ENCODE data around the gene SIX6.
"Not testable (repeated sequence)": the region's sequence is repeated elsewhere in the genome, so short reads cannot be mapped to it uniquely, and the experiment has no call there.

Gene SIX6

GRCh38 chr14:60508707-60509437 is at the start of gene SIX6:
Gene SIX6, plus strand, starts transcription at chr14:60509146. Its CDS starts 253 bp downstream, at chr14:60509399.
- DNase-seq (ENCODE audit: low spot score): no peak
- no peak for FAIRE-seq

GRCh38 chr14:60480248-60480647 is 28.7 kb upstream of the SIX6 start:
- not testable (repeated sequence) for DNase-seq (ENCODE audit: low spot score); FAIRE-seq

GRCh38 chr14:60482743-60483142 is 26.2 kb upstream of the SIX6 start:
- FAIRE-seq: no peak
- DNase-seq (ENCODE audit: low spot score): no peak

- FAIRE-seq: no peak
- no peak for DNase-seq (ENCODE audit: low spot score)
These were observed 23.8 kb upstream of the SIX6 start for GRCh38 chr14:60485057-60485597.

- DNase-seq (ENCODE audit: low spot score): no peak
- no peak for FAIRE-seq
These were observed 23.2 kb upstream of the SIX6 start, which contains the start of gene C14orf39 for GRCh38 chr14:60485598-60486251. Gene C14orf39, minus strand, starts transcription at chr14:60486063. Its CDS starts 985 bp downstream, at chr14:60485078.

GRCh38 chr14:60487211-60487610 is 21.7 kb upstream of the SIX6 start:
- FAIRE-seq (no peak), DNase-seq (ENCODE audit: low spot score) (no peak)

- DNase-seq (ENCODE audit: low spot score): no peak
- no peak for FAIRE-seq
These were observed 20.8 kb upstream of the SIX6 start for GRCh38 chr14:60488175-60488574.

- no peak for FAIRE-seq
- no peak for DNase-seq (ENCODE audit: low spot score)
These were observed 18.7 kb upstream of the SIX6 start for GRCh38 chr14:60490270-60490669.

- FAIRE-seq (no peak), DNase-seq (ENCODE audit: low spot score) (no peak)
These were observed 13.0 kb upstream of the SIX6 start for GRCh38 chr14:60495946-60496345.

GRCh38 chr14:60502541-60502940 is 6.4 kb upstream of the SIX6 start:
- FAIRE-seq (no peak), DNase-seq (ENCODE audit: low spot score) (no peak)

GRCh38 chr14:60505448-60505847 is 3.5 kb upstream of the SIX6 start:
- DNase-seq (ENCODE audit: low spot score): no peak
- no peak for FAIRE-seq

- FAIRE-seq: no peak
- DNase-seq (ENCODE audit: low spot score): no peak
These were observed 2.9 kb upstream of the SIX6 start for GRCh38 chr14:60506010-60506409.

- no peak for FAIRE-seq
- DNase-seq (ENCODE audit: low spot score): no peak
These were observed 2.4 kb upstream of the SIX6 start for GRCh38 chr14:60506462-60506984.

GRCh38 chr14:60506985-60507829 is 1.7 kb upstream of the SIX6 start:
- FAIRE-seq: no peak
- no peak for DNase-seq (ENCODE audit: low spot score)

- FAIRE-seq (no peak), DNase-seq (ENCODE audit: low spot score) (no peak)
These were observed 611 bp upstream of the SIX6 start for GRCh38 chr14:60508363-60508706.

GRCh38 chr14:60509438-60510253 is 700 bp downstream of the SIX6 start:
- DNase-seq (ENCODE audit: low spot score) (no peak), FAIRE-seq (no peak)

GRCh38 chr14:60510254-60510950 is 1.5 kb downstream of the SIX6 start:
- no peak for FAIRE-seq
- no peak for DNase-seq (ENCODE audit: low spot score)

- DNase-seq (ENCODE audit: low spot score) (no peak), FAIRE-seq (no peak)
These were observed 2.1 kb downstream of the SIX6 start for GRCh38 chr14:60510951-60511599.

- DNase-seq (ENCODE audit: low spot score): no peak
- FAIRE-seq: no peak
These were observed 3.2 kb downstream of the SIX6 start for GRCh38 chr14:60512126-60512525.
